G401 (cell line): ENCODE measurements around the gene MGAT3. TPM values are rescaled to one million over a fixed set of nuclear protein-coding genes. Genes with fewer than 3 reads are reported as not detected.
A peak's percentile ranks its signal among the peaks of the same experiment; 100 is the strongest.

ENCODE experiments used
- DNase-seq: peaks from one replicate; pipeline ENCODE4 v3.0.0-alpha.2; 2015; ENCODE audit warnings: low spot score
- in situ Hi-C: cut with HindIII; loops from 2 replicates; pipeline ENCODE4 v1.10.0; 2016; ENCODE audit warnings: low sequenced_read_pairs, mixed read lengths
- total RNA-seq: library from RNA; depleted of rRNA; stranded (reverse); fragments of >200 nt; shearing (Covaris generic); gene quantifications from 2 replicates; pipeline ENCODE4 v1.2.3, GENCODE V29; 2014

The MGAT3 gene
- total RNA-seq, 1 experiment from 2014 or later = 18.6 TPM

- no peak for DNase-seq
- in situ Hi-C loops = no loop called here
These were observed 11.9 kb downstream of the MGAT3 start for GRCh38 chr22:39468487-39469325.

GRCh38 chr22:39469326-39469680, 12.5 kb downstream of the MGAT3 start:
- DNase-seq = peak; percentile 70
- in situ Hi-C loops = no loop called here

- in situ Hi-C loops = no loop called here
These were observed 13.1 kb downstream of the MGAT3 start for GRCh38 chr22:39469681-39470450.

GRCh38 chr22:39470451-39471291, 13.9 kb downstream of the MGAT3 start:
- in situ Hi-C loops = no loop called here
- no peak for DNase-seq

More at GRCh38 chr22:39469681-39470450, 13.1 kb downstream of the MGAT3 start:
- DNase-seq = peak; percentile 66

DNA sequence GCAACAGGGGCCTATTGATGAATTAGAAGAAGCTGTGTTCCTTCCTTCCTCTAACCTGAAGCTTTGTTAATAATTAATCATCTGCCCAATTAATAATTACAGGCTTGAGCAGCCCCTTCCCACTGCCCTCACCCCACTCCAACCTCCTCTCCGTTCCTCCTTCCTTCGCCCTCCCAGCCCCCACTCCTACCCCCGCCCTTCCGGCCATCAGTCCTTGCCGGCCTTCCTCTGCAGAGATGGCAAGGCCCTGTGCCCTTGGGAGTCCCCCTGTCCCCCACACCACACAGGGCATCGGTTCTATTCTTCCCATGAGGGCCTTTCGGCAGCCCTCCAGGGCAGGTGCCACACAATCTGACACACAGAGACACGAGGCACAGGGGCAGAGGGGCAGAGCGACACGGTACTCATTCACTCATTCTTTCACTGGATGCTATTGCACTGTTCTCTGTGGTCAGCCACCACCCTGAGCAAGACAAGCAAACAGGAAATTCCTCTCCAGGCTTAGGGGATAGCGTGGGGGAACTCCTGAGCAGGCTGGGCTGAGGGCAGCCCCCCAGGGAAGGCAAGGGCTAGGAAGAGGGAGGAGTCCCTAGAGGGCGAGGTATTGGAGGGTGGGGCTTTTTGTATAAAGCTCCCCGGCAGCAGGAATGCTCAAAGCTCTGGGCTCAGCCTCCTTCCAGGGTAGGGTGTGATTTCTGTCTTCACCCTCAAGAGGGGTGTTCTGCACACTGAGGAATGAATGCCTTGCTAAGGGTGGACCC, 14.7 kb downstream of the MGAT3 start:
- in situ Hi-C loops = no loop called here
- peak; percentile 38 for DNase-seq

- DNase-seq = peak; percentile 47
These were observed 16.1 kb downstream of the MGAT3 start for GRCh38 chr22:39472570-39473556.

GRCh38 chr22:39473851-39474250, 17.0 kb downstream of the MGAT3 start:
- in situ Hi-C loops = no loop called here
- no peak for DNase-seq

More at GRCh38 chr22:39472570-39473556, 16.1 kb downstream of the MGAT3 start:
- in situ Hi-C loops = no loop called here

DNA sequence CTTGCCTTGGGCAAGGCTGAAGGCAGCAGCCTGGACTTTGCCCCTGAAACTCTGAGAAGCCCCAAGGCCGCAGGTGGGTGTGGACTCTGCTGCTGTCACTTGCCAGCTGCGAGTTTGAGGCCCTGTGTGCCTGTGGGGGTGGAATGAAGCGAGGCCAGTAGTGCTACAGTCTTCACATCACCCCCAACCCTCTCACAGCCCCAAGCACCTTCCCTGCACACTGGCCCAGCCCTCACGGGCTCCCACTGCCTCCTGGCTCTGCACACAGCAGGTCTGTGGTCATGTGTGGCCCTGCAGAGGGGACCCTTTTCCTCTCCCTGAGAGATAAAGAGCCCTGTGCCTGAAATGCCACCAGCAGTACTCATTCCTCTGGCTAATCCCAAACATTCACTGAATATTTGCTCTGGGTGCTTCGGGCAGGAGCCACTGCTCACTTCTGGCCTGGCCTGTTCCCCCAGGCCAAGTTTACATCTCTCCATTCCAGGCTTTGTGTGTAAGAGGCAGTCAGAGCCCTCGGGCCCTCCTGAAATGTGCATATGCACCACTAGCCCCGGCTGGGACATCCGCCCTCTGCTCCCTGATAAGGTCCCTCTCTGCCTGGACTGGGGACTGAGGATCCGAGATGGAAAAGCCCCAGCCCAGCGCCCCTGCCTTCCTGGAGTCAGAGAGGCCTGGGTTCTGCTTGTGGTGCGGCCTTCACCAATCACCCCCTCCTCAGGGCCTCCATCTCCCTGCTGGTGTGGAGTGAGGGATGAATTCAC, 17.7 kb downstream of the MGAT3 start:
- DNase-seq = no peak

GRCh38 chr22:39475337-39475736, 18.5 kb downstream of the MGAT3 start:
- peak; percentile 54 for DNase-seq
- in situ Hi-C loops = loop anchor here (25.0 kb wide), 1 partner anchor 88 kb away; the partner anchor contains the start of gene TAB1

More for the DNA sequence above, 17.7 kb downstream of the MGAT3 start:
- in situ Hi-C loops = loop anchor here (25.0 kb wide), 1 partner anchor 87 kb away; the partner anchor contains the start of gene TAB1

- in situ Hi-C loops = loop anchor here (25.0 kb wide), 1 partner anchor 89 kb away; the partner anchor contains the start of gene TAB1
- DNase-seq = no peak
These were observed 19.1 kb downstream of the MGAT3 start for GRCh38 chr22:39475902-39476301.

DNA sequence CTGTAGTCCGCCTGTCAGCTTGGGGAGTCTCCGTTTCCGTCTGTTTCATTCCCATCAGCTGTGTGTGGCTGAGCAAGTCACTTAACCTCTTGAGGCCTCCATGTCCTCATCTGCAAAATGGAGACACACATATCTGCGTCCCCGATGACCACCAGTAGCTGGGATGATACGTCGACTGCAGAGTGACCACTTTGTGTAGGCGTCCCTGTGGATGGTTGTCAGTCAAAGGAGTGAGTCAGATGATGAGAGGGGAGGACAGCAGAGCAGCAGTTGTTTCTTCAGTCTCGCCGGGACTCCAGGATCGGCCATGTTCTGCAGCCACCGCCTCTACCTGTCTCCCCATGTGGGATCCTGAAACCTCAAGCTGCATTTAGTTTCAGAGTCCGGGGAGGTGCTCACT, 19.9 kb downstream of the MGAT3 start:
- in situ Hi-C loops = loop anchor here (25.0 kb wide), 1 partner anchor 89 kb away; the partner anchor contains the start of gene TAB1
- no peak for DNase-seq

- DNase-seq = no peak
- in situ Hi-C loops = loop anchor here (25.0 kb wide), 1 partner anchor 90 kb away; the partner anchor contains the start of gene TAB1
These were observed 20.7 kb downstream of the MGAT3 start for GRCh38 chr22:39477542-39477941.

DNA sequence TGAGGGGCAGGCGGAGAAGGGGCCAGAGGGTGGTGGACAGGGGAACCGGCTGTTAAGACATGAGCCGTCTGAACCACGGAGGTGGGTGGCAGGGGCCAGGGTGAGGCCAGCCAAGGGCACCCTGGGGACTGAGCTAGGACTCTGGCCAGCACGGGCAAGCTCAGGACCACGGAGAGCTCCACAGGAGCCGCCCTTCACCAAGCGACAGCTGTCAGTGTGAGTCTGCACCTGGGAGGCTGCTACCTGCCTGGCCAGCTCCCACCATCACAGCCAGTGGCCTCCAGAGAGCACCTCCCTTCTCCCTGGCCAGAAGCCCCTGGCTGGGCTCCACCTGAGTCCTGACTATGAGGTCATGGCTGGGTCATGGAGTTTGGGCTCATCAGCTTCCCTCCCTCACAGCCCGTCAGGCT, 21.6 kb downstream of the MGAT3 start:
- in situ Hi-C loops = loop anchor here (25.0 kb wide), 1 partner anchor 91 kb away; the partner anchor contains the start of gene TAB1
- peak; percentile 23 for DNase-seq

- DNase-seq = no peak
- in situ Hi-C loops = loop anchor here (25.0 kb wide), 1 partner anchor 92 kb away; the partner anchor contains the start of gene TAB1
These were observed 22.4 kb downstream of the MGAT3 start for GRCh38 chr22:39479254-39479653.

DNA sequence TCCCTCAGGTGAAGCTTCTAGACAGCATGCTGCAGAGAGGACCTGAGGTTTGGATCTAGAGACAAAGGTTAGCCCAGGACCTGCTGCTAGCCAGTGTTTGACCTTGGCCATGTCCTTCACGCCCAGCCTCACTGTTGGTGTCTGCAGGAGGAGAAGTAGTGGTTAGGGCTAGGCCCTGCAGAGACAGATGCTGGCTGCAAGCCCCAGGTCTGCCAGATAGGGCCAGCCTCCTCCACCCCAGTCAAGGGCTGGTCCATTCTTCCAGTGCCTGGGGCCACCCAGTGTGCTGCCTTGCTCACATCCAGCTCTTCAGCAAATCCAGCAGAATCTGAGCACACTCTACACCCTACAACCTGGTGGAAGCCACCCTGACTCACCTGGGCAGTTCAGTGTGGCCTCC, 23.7 kb downstream of the MGAT3 start:
- in situ Hi-C loops = loop anchor here (25.0 kb wide), 1 partner anchor 93 kb away; the partner anchor contains the start of gene TAB1
- no peak for DNase-seq

GRCh38 chr22:39481054-39481453, 24.2 kb downstream of the MGAT3 start:
- DNase-seq = peak; percentile 44
- in situ Hi-C loops = loop anchor here (25.0 kb wide), 1 partner anchor 94 kb away; the partner anchor contains the start of gene TAB1
